OCI-LY1 (cell line): ENCODE data around the gene CHRM1.

Experiments used
- H2AFZ ChIP-seq: fragments of 200-600 bp; sonication (generic), shearing (Covaris generic); 2 replicates; pipeline ENCODE4 v1.6.0; 2014; ENCODE audit warnings: antibody characterized with exemption, mild to moderate bottlenecking, low read length
- H3F3A ChIP-seq: fragments of 200-600 bp; sonication (generic), shearing (Covaris generic); 2 replicates; pipeline ENCODE4 v1.6.0; 2014; ENCODE audit warnings: mild to moderate bottlenecking, antibody characterized with exemption, low read length, moderate library complexity; ENCODE audit not compliant: insufficient read depth
- H3K27ac ChIP-seq: fragments of 200-600 bp; sonication (generic); 2 replicates; pipeline ENCODE4 v1.5.1; 2014; ENCODE audit warnings: low read length, mixed run types, mild to moderate bottlenecking, low read depth; ENCODE audit not compliant: poor library complexity, severe bottlenecking
- H3K27me3 ChIP-seq: fragments of 200-600 bp; sonication (generic); 2 replicates; pipeline ENCODE4 v1.6.0; 2014; ENCODE audit warnings: antibody characterized with exemption, mild to moderate bottlenecking, low read length, moderate library complexity; ENCODE audit not compliant: insufficient read depth
- H3K36me3 ChIP-seq: fragments of 200-600 bp; sonication (generic); 2 replicates; pipeline ENCODE4 v1.6.1; 2014; ENCODE audit warnings: mild to moderate bottlenecking, antibody characterized with exemption, low read length, moderate library complexity, mixed read lengths; ENCODE audit not compliant: insufficient read depth
- H3K4me1 ChIP-seq: fragments of 200-600 bp; sonication (generic); 2 replicates; pipeline ENCODE4 v1.5.1; 2014; ENCODE audit warnings: mild to moderate bottlenecking, low read length, moderate library complexity; ENCODE audit not compliant: insufficient read depth, severe bottlenecking
- H3K4me2 ChIP-seq: fragments of 200-600 bp; sonication (generic), shearing (Covaris generic); 2 replicates; pipeline ENCODE4 v1.6.1; 2014; ENCODE audit warnings: low read length
- H3K4me3 ChIP-seq: fragments of 200-600 bp; sonication (generic); 2 replicates; pipeline ENCODE4 v1.5.1; 2014; ENCODE audit warnings: low read length, low read depth, mild to moderate bottlenecking, mixed read lengths; ENCODE audit not compliant: poor library complexity, severe bottlenecking
- H3K79me2 ChIP-seq: fragments of 200-600 bp; shearing (Covaris generic); 2 replicates; pipeline ENCODE4 v1.6.1; 2016; ENCODE audit warnings: mixed run types, low read length, mixed read lengths; ENCODE audit not compliant: insufficient read depth
- H3K9ac ChIP-seq: fragments of 200-600 bp; sonication (generic), shearing (Covaris generic); 2 replicates; pipeline ENCODE4 v1.6.1; 2014; ENCODE audit warnings: mild to moderate bottlenecking, low read length, mixed read lengths
- H3K9me2 ChIP-seq: fragments of 200-600 bp; sonication (generic), shearing (Covaris generic); 2 replicates; pipeline ENCODE4 v1.6.1; 2014; ENCODE audit warnings: low read depth, mild to moderate bottlenecking, low read length, mixed read lengths
- H3K9me3 ChIP-seq: fragments of 200-600 bp; shearing (Covaris generic); 2 replicates; pipeline ENCODE4 v1.6.1; 2014; ENCODE audit warnings: low read length, mixed read lengths
- H4K20me1 ChIP-seq: fragments of 200-600 bp; sonication (generic), shearing (Covaris generic); 2 replicates; pipeline ENCODE4 v1.6.0; 2016; ENCODE audit warnings: mild to moderate bottlenecking, low read length; ENCODE audit not compliant: insufficient read depth
- CTCF ChIP-seq: fragments of 200-600 bp; sonication (generic), shearing (Covaris generic); IDR thresholded peaks from 2 replicates; pipeline ENCODE4 v1.5.1; 2017; ENCODE audit warnings: mild to moderate bottlenecking, antibody characterized with exemption, low read length, moderate library complexity, mixed read lengths
- EZH2 ChIP-seq: fragments of 200-600 bp; sonication (generic), shearing (Covaris generic); IDR thresholded peaks from 2 replicates; pipeline ENCODE4 v1.8.0; 2017; ENCODE audit warnings: borderline replicate concordance, mixed run types, mild to moderate bottlenecking, antibody characterized with exemption, low read length, moderate library complexity, mixed read lengths

CHRM1 gene

GRCh38 chr11:62882788-62883501 lies 38.2 kb downstream of the CHRM1 start:
- Histone ChIP-seq H4K20me1 (no peaks in the 10 kb centered on the region), H3K9me3 (no peaks in the 10 kb centered on the region), H2AFZ (no peak overlapping the region), H3K27ac (no peak overlapping the region), H3K9ac (peak overlapping the region; percentile 98), H3K9me2 (no peaks in the 10 kb centered on the region), H3K79me2 (peaks cover 9% of the 10 kb centered on the region), H3K36me3 (peaks cover 81% of the 10 kb centered on the region), H3K4me2 (peak overlapping the region; percentile 93), H3K4me3 (peak overlapping the region; percentile 72), H3F3A (no peaks in the 10 kb centered on the region), H3K27me3 (no peaks in the 10 kb centered on the region), H3K4me1 (peaks cover 34% of the 10 kb centered on the region)
- TF ChIP-seq CTCF (no peak), EZH2 (no peak)

GRCh38 chr11:62882431-62882749 lies 38.8 kb downstream of the CHRM1 start:
- no peaks in the 10 kb centered on the region for H3K9me3 ChIP-seq
- H3K4me1 ChIP-seq, result peaks cover 34% of the 10 kb centered on the region
- no peaks in the 10 kb centered on the region for H3K27me3 ChIP-seq
- TF ChIP-seq EZH2 (no peak), CTCF (no peak)
- peaks cover 9% of the 10 kb centered on the region for H3K79me2 ChIP-seq
- H3K4me3 ChIP-seq, result peak overlapping the region; percentile 72
- no peaks in the 10 kb centered on the region for H3K9me2 ChIP-seq
- peaks cover 81% of the 10 kb centered on the region for H3K36me3 ChIP-seq
- peak overlapping the region; percentile 98 for H3K9ac ChIP-seq
- H4K20me1 ChIP-seq, result no peaks in the 10 kb centered on the region
- H3K4me2 ChIP-seq, result peak overlapping the region; percentile 93
- no peak overlapping the region for H2AFZ ChIP-seq
- H3K27ac ChIP-seq, result peak overlapping the region; percentile 85
- no peaks in the 10 kb centered on the region for H3F3A ChIP-seq

- Histone ChIP-seq H3K4me3 (peak overlapping the region; percentile 72), H3F3A (no peaks in the 10 kb centered on the region), H3K36me3 (peaks cover 81% of the 10 kb centered on the region), H3K27me3 (no peaks in the 10 kb centered on the region), H2AFZ (no peak overlapping the region), H3K27ac (peak overlapping the region; percentile 85), H3K9ac (peak overlapping the region; percentile 98), H4K20me1 (no peaks in the 10 kb centered on the region), H3K9me3 (no peaks in the 10 kb centered on the region), H3K4me2 (peak overlapping the region; percentile 93), H3K9me2 (no peaks in the 10 kb centered on the region), H3K79me2 (peaks cover 9% of the 10 kb centered on the region), H3K4me1 (peaks cover 34% of the 10 kb centered on the region)
- TF ChIP-seq CTCF (no peak; the same call in 1 of the 2 replicates), EZH2 (no peak)
These were observed 39.4 kb downstream of the CHRM1 start for GRCh38 chr11:62881579-62882430.
